NCI-H128 (cell line): ENCODE measurements around the gene AWAT2.

Source experiments
- DNase-seq: peaks from one replicate; lab custom pipeline; 2025; ENCODE audit not compliant: unreplicated experiment; lab: John Stamatoyannopoulos, UW

Gene AWAT2

GRCh38 chrX:70049925-70050324 lies at the start of gene AWAT2:
TSS of gene AWAT2 (minus strand) at chrX:70049938. CDS start at chrX:70049932, 6 bp downstream.
- no peak for DNase-seq

DNA sequence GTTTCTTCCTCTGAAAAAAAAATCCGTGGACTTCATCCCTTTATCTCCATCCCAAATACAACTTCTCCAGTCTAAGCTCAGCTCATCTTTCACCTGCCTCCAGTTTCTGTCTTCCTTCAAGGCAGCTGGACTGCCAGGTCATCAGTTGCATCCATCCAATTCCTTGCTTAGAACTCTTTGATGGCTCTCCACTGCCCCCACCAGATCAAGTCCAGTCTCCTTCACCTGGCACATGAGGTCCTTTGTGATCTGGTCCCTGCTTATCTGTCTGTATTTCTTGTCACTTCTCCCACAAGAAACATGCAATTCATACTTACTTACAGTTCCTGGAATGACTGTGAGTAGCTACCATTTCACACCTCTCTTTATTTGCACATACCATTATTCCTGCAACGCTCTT lies 46.3 kb upstream of the AWAT2 start:
- no peak for DNase-seq

- DNase-seq = no peak
Observed at GRCh38 chrX:70092247-70092646, 42.5 kb upstream of the AWAT2 start.

DNA sequence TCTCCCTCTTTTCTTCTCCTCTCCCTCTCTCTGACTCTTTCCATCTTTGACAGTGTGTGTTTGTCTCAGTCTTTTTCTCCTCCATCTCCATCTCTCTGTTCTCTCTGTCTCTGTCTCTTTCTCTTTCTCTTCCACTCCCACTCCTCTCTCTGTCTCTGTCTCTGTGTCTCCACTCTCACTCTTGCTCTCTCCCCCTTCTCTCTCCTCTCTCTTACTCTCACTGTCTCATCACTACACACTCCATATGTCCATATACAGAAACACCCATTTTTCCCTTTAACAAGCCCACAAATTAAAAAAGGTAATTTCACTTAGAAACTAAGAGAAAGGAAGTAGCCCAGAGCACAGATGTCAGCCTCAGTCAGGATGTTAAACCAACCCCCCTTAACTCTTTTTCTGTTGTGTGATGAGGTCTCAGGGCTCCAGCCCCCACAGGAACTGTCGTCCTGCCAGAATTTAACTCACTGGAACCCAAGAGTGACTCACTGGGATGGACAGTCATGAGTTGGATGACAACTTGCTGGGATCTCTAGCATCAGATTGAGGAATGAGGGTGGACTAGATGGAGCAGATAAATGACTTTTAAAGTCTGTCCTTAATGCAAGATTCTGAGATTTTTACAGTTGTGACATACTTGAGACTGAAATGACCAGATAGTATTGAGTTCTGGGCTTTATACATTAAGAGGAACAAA lies 40.0 kb upstream of the AWAT2 start:
- no peak for DNase-seq

DNA sequence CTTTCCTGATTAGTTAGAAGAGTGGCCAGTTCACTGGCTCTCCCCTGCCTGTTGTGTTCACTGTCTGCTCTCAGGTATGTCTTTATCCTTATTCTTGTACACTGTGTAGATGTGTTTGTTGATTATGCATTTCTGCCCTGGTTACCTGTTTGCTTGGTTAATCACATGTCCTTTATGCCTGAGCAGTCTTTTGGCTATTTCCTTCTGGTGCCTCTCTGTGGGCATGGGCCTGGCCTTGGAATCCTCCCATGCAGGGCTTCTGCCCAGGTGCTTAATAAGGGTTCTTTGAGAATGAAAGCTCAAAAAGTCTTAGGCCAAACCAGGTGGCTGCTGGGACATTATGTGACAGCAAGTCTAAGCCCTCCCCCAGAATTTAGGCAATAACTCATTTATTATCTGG lies 39.0 kb upstream of the AWAT2 start:
- no peak for DNase-seq

DNA sequence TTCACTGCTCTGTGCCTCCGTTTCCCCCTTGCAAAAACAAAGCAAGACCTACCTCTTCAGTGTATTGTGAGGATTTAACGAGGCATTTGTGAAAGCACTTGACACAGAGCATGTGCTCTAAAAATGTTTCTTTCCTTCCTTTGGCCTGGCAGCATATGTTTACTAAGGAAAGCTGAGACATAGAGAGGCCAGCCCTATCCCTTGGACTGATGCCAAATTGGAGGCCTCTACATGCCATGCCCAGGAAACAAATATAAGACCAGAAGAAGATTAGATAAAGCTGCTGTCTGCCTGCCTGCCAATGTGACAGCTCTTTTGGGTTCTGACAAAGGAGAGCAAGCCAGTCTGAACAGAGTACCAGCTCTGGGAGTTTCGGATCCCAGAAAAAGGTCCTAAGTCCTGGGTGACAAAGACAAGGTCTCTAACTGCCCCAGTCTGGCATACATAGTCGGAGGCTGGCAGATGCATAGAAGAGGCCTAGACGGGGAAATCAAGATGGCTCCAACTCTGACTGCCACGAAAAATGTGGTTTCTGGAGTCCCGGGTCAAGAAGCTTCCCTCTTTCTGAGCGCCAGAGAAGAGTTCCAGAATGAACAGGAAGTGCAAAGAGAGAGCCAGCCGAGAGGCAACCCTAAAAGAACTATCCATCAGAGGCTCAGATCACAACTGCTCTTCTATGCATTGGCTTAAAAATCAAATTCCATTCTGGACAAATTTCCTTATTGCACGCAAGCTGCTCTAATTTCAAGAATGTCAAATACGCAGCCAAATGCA lies 38.3 kb upstream of the AWAT2 start:
- no peak for DNase-seq

- no peak for DNase-seq
Observed at GRCh38 chrX:70084592-70085240, 35.0 kb upstream of the AWAT2 start.

DNA sequence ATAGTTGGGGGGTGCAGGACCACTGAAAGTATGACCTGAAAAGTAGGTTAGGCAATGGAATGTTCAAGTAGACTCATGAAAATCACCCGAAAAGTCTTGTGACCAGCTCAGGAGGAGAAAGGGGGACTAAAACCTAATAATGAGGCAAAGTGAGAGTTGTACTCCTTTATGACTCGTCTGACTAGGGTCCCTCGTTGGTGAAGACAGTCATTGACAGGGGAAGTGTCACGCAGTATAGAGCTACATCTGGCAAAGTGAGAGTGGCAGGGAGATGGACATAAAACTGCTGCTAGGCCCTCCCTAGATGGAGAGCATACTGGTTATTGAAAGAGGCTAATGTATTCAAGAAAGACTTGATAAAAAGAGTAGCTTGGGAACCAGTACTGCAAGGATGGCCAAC lies 33.0 kb upstream of the AWAT2 start:
- DNase-seq = no peak

GRCh38 chrX:70079870-70080269 lies 30.1 kb upstream of the AWAT2 start:
- DNase-seq = no peak

- DNase-seq = no peak
Observed at GRCh38 chrX:70079297-70079696, 29.6 kb upstream of the AWAT2 start.

DNA sequence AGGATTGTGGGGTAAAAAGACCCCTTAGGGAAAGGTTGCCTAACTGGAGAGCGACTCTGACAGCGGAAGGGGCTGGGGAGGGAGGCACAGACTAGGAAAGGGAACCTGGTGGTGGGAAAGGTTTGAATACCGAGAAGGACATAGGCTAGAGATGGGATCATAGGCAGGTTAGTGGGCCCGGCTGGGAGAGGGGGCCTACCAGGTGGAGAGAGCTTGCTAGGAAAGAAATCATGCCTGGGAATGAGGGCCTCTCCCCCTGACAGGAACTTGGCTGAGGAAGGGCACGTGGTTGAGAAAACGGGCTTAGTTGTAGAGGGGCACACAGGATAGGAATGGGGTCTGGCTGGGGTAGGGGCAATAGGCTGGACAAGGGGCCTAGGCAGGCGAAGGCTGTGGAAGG lies 16.9 kb upstream of the AWAT2 start:
- DNase-seq = no peak

DNA sequence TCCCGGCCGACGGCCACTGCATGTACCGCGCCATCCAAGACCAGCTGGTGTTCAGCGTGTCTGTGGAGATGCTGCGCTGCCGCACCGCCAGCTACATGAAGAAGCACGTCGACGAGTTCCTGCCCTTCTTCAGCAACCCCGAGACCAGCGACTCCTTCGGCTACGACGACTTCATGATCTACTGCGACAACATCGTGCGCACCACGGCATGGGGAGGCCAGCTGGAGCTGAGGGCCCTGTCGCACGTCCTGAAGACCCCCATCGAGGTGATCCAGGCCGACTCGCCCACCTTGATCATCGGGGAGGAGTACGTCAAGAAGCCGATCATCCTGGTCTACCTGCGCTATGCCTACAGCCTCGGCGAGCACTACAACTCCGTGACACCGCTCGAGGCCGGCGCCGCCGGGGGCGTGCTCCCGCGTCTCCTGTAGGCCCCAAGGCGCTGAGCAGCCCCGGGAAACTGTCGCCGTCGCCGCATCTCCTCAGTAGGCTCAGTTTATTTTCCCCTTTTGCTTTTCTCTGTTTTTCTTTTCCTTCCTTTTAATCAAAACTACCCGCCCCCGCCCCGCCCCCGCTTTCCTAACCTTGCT lies 13.3 kb upstream of the AWAT2 start:
- no peak for DNase-seq

GRCh38 chrX:70062076-70062475 lies 12.3 kb upstream of the AWAT2 start, which contains the start of gene OTUD6A:
TSS of gene OTUD6A (plus strand) at chrX:70062457. CDS start at chrX:70062525, 68 bp downstream.
- DNase-seq = no peak

DNA sequence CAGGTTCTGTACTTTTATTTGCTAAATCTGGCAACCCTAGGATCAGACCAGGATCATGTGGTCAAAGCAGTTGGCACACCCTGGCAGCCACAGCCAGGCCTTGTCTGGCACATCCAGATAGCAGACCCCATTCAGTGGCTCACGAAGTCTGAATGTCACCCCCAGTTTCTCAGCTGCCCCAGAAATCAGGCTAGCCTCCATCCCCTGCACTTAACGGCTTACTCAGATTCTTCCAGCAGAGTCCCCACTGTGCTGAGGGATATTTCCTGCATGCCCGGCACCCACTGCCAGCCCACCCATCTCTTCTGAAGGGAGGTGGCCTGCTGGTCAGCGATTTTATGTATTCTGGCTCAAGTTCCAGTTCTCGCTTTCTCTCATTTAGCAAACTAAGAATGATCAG lies 4.7 kb upstream of the AWAT2 start:
- no peak for DNase-seq

DNA sequence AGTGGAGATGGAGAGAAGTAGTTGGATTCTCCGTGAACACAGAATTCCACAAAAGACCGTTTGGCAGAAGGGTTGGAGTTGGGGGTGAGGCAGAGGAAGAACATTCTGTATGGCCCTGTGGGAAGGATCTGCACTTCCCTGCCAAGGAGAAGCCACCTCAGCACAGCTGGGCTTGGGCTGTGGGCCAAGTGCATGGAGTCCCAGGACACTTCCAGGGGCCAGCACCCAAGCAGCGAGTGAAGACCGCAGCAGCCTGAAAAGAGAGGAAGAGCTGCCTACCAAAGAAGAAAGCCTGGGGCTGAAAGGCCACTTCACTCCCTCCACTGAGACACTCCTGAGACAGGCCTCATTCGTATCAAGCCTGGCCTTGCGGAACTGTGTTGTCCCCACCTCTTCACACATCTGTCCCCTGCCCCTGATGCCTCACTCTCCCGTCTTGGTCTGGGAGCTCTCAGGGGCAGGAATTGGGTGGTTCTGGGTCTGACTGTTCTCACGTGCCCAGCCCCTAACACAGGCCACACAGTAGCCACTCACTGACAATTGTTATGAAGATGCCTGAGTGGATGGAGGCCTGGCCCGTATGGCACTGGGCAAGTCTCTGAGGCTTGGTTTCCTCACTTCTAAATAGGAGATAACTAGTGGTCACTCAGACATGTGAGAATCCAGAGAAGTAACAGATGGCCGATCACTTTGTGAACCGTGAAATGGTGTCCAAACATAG lies 3.3 kb upstream of the AWAT2 start:
- DNase-seq = no peak

DNA sequence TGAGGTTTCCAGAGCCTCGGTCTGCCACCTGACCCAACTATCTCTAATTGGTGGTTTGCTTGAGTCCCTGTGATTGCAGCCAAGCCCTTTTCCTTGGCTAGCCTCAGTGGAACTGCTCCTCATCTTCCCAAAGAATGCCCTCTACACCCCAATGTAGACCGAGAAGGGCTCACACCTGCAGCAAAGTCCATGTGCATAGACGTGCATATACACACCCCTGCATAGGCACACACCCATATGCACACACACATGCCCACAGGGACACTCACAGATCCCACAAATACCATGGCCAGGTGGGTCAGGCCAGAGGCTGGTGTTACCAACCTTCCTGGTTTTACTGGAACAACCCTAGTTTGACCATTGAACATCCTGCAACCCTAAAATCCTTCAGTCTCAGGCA lies 332 bp downstream of the AWAT2 start:
- DNase-seq = no peak

DNA sequence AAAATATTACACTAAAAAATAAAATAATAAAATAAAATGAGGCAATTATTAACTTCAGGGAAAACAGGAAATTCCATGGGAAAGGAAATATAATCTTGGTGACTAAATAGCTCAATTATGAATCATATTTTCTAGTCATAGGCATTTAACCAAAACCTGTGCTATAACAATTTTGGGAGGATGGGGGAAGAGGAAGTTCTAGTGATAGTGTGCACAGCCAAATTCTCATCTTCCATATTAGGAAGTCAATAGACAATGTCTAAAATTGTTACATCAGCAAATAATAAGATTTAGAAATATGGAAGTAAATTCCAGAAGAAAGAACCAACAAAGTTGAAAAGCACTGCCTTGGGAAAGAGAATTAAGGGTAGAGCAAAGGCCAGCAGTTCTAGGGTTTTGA lies 2.8 kb downstream of the AWAT2 start:
- no peak for DNase-seq

DNA sequence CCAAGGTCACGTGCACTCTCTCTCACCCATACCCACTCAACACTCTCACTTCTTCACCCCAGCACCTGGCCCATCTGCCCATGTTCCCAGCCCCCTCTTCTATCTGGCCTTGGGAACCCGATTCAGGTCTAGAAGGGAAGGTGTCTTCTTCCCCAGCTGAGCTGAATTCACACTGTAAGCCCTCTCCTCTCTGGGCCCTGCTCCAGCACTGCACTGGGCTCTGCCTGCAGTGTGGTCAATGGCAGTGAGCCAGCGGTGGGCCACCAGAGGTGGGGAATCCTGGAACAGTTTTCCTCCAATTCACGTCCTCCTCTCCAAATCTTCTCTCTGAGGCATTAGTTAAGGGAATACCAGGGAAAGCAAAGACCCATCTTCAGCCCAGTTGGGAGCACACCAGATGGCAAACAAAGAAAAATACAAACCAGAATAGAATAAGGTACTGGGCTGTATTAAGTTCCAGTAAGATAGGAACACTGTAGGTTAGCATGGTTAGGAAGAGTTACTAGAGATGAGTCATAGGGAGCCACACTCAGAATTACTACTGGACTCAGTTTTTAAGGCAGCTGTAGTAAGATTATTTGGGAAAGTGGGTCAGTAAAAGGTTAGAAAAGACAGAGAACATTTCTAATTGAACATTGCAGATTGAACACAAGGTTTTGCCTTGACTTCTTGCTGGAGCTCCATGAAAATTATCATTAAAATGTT lies 5.0 kb downstream of the AWAT2 start:
- DNase-seq = no peak

DNA sequence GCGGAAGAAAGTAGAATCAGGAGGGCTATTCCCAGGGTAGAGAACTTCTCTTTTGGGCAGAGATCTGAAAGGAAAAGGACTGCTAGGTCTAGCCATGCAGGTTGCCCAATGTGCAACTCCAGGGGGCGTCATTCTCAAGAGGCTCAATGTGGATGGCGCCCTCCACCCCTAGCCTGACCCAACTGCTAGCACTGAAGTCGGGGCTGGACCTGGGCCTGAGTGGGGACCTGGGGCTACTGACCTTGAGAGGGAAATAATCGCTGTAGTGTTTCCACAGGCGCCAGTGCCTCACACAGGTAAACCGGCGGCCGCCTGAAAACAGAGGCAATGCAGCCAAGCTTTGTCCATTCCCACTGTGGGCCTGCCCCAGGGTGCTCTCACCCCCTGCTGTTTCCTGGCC lies 6.1 kb downstream of the AWAT2 start:
- no peak for DNase-seq
